ENCODE measurements around the gene TCEAL8. TPM values are rescaled to one million over a fixed set of nuclear protein-coding genes. Genes with fewer than 3 reads are reported as not detected.

Gene TCEAL8
- total RNA-seq, 1 donor from 2014 or later = 88.2 TPM

DNA sequence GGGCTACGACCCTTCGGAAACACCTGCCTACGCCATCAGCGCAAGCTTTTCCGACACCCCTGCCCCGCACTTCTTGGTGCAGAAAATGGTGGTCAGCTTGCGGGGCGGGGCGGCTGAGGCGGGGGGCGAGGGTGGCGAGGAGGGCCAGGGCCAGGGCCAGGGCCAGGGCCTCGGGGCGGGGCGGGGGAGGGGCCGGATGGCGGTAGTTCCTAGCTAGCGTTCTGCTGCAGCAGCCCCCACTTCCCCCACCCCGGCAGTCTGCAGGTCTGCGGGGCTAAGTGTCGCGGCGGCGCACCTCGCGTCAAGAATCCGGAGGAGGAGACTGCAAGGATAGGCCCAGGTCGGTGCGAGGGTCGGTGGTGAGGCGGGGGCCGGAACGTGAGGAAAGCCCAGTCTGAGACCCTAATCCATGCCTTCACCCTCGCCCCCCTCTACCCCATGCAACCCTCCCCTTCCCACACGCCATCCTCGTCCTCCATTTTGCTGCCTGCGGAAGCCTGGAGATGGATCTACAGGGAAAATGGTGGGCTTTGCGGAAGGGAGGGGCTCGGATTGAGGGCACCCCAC, 39.4 kb downstream of the TCEAL8 start:
- DNase-seq (ENCODE audit: low read depth, low spot score) = no peak

DNA sequence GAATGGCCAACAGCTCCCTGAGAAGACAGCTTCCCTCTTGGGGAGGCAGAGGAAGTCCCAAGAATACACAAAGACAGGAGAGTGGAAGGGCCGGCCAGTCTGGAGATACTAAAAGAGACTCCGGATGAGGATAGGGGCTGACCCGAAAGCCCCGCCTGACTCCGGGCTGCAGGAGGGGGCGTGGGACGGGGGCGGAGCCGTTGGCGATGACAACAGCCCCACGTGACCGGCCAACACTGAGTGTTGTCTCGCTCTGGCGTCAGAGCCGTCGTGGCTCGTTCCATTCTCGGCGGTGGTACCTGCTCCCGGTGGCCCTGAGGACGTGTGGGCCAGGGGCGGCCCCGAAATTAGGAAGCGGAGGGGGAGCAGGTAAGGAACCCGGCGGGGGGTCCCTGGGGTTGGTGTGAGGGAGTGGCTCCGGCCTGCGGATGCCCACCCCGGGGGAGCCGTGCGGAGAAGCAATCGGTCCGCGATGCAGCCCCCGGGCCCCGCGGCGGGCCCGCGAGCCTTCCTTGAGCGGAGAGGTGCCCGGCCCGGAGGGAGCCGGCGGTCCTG, 40.0 kb downstream of the TCEAL8 start, which contains the start of gene BEX4:
BEX4 (plus strand) TSS at position 239 of the 555 bp plus-strand sequence. CDS start 1,046 bp downstream, outside the sequence.
- peak; percentile 10 for DNase-seq (ENCODE audit: low read depth, low spot score)

DNA sequence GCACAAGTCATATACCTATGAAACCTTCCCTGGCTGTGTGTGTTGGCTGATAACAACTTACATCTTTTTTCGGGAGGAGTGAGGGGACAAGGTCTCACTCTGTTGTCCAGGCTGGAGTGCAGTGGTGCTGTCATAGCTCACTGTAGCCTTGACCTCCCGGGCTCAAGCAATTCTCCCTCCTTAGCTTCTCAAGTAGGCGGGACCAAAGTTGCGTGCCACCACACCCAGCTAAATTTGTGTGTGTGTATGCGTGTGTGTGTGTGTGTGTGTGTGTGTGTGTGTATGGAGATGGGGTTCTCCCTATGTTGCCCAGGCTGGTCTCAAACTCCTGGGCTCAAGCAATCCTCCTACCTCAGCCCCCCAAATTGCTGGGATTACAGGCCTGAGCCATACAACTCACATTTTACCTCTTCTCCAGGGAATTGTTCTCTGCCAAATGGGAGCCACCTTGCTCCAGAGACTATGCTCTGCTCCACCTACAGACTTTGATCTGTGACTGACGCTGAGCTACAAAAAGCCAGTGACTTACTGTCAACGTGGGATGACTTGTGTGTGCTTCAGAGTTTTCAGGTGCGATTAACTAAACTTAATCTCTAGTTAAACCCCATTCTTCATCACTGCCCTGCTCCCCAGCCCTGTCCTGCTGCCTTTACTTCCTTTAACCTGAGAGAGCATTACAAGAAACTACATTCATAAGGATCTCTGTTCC, 42.1 kb downstream of the TCEAL8 start:
- DNase-seq (ENCODE audit: low read depth, low spot score) = no peak

DNA sequence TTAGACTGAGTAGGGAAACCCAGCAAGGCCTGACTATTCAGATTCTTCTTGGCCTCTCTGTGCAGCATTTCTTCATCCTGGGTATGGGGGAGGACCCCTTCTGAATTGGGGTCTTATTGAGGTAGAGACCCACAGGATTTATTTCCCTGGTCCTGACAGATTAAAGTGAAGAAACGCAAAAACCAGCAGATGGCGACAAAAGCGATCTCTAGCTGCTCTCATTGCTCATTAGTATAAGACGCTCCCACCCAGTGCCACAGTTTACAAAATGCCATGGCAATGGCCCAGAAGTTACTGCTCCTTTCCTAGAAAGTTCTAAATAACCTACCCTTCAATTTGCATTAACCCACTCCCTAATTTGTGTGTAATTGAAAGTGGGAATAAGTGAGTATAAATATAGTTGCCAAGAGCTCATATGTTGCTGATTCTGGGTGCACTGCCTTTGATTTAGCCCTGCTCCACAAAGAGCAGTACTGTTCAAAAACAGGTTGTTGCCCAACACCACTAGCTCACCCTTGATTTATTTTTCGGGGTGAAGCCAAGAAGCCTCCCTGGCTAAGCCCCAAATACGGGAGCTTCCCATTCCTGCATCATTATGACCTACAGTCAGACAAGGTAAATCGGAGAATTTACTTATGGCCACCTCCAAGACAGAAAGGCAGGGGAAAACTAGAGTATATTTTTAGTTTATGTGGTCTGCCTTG, 43.8 kb downstream of the TCEAL8 start:
- peak; percentile 13 for DNase-seq (ENCODE audit: low read depth, low spot score)

DNA sequence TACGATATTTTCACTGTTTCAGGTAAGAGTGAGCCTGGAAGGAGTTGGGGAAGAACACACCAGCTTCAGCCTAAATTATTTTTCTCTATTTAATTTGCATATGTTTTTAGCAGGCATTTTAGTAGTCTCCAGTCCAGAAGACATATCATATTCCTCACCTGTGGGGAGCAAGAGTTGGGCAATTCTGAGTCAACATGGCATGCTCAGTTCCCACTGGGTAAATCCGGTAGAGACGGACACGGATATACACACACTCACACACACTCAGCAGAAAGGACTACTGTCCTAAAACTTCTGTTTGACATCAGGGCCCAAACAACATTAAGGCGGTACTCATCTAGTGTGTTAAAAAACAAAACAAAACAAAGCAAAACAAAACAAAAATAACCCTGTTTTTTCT, 44.9 kb downstream of the TCEAL8 start:
- DNase-seq (ENCODE audit: low read depth, low spot score) = no peak

Other genes starting within 250 kb of the TCEAL8 start
- 0.20 TPM in 1 of 2 replicates, not detected in the other for gene BEX1, start 191.0 kb downstream of the TCEAL8 start, total RNA-seq
- not detected in 2 replicates for gene NXF3, start 162.0 kb downstream of the TCEAL8 start, total RNA-seq
- 19.1 and 20.6 TPM in 2 replicates for gene BEX4, start 40.0 kb downstream of the TCEAL8 start, total RNA-seq
- gene TCEAL5, start 21.6 kb upstream of the TCEAL8 start, total RNA-seq = not detected in 2 replicates
- gene BEX2, start 55.8 kb upstream of the TCEAL8 start, total RNA-seq = 0.67 and 0.86 TPM in 2 replicates
- 1.9 and 15.7 TPM in 2 replicates for gene TCEAL7, start 75.1 kb upstream of the TCEAL8 start, total RNA-seq
- 81.4 and 106 TPM in 2 replicates for gene TCEAL9, start 101.4 kb upstream of the TCEAL8 start, total RNA-seq
- gene BEX3, start 121.4 kb upstream of the TCEAL8 start, total RNA-seq = 232 and 264 TPM in 2 replicates

Data from pulmonary artery endothelial cell (primary cell).